Stimulated activated CD8-positive, alpha-beta memory T cell treated with anti-CD3 and anti-CD28 coated beads, Interleukin-4, amount 100 ng/mL, for 48 hours (primary cell): Measurements from ENCODE around the gene TRPM5.
A peak's percentile ranks its signal among the peaks of the same experiment; 100 is the strongest.

ENCODE experiments used
- DNase-seq: peaks from one replicate; pipeline ENCODE4 v3.0.0-alpha.2; 2020

The TRPM5 gene

GRCh38 chr11:2436013-2436520 lies 8.2 kb downstream of the TRPM5 start:
- no peak for DNase-seq

DNA sequence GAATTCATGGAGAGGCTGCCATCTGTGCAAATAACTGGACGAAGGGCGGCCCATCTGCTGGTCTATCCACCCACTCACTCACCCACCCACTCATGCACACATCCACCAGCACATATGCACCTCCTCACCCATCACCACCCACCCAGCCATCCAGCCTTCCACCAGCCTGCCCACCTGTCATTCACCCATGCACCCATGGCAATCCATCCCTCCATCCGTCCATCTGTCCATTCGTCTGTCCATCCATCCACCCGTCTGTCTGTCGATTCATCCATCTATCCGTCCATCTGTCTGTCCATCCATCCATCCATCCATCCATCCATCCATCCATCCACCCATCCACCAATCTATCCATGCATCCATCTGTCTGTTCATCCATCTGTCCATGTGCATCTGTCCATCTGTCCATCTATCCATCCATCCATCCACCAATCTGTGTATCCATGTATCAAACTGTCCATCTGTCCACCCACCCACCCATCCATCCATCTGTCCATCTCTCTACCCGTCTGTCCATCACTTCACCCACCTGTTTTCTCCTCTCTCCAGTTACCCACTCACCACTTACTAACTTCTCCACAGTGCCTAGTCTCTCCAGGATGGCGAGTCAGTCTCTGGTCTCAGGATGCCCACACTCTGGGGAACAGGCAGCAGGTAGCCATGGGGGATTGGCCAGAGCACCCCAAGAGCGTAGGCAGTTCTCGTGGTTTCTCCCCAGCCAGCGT lies 8.9 kb downstream of the TRPM5 start:
- no peak for DNase-seq

GRCh38 chr11:2434506-2435255 lies 9.6 kb downstream of the TRPM5 start:
- no peak for DNase-seq

DNA sequence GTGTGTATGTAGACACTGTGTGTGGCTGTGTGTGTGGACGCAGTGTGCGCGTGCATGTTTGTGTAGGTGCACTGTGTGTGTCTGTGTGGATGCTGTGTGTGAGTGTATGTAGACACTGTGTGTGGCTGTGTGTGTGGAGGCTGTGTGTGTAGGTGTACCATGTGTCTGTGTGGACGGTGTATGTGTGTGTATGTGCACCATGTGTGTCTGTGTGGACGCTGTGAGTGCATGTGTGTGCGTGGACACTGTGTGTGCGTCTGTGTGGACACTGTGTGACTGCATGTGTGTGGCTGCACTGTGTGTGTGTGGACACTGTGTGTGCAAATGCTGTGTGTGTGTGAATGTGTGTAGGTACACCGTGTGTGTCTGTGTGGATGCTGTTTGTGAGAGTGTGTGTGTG lies 10.3 kb downstream of the TRPM5 start:
- no peak for DNase-seq

- no peak for DNase-seq
Measured at GRCh38 chr11:2433106-2433925, 11.0 kb downstream of the TRPM5 start.

- no peak for DNase-seq
Measured at GRCh38 chr11:2432628-2433071, 11.7 kb downstream of the TRPM5 start.

GRCh38 chr11:2432171-2432621 lies 12.1 kb downstream of the TRPM5 start:
- no peak for DNase-seq

- no peak for DNase-seq
Measured at GRCh38 chr11:2431395-2431794, 12.9 kb downstream of the TRPM5 start.

GRCh38 chr11:2428322-2428795 lies 16.0 kb downstream of the TRPM5 start:
- peak; percentile 94 for DNase-seq

DNA sequence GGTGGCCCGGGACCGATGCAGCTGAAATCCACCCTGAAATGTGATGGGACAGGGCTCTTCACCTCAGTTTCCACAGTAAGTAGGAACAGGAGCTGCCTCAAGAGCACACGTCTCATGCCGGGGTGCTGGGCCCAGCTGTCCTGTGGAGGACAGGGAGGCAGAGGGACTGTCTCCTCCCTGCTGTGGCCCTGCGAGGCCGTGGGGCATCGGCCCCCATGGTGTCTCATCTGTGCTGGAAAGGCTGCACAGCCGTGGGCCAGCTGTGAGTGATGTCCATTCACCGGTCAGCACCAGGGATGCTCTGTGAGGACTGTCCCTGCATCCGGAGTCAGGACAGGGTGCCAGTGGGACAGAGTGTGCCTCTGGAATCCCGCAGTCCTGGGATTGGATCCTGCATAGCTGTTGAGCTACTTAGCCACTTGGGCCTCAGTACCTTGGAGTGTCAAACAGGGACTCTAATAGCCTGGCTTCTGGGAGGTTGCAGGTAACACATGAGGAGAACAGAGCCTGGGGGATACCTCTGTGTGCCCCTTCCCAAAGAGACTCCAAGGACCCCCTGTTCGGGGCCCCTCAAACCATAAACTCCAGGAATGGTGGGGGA lies 16.5 kb downstream of the TRPM5 start:
- no peak for DNase-seq

GRCh38 chr11:2426826-2427521 lies 17.3 kb downstream of the TRPM5 start:
- DNase-seq: no peak

DNA sequence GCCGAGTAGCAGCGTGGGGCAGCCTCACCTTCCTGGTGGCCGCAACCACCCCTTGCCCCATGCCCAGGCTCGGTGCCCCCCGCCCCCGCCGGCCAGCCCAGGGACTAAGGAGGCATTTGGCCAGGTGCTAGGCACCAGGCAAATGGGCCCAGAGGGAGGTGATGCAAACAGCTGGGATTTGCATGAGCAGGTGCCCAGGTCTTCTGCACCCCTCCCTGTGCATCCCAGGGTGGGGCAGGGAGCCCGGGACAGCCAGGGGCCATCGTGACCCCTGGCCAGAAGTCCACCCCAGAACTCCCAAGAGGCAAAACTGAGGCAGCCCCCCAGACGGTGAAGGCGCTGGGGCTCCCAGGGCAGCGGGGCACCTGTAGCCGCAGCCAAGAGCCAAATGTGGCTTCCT lies 18.1 kb downstream of the TRPM5 start:
- no peak for DNase-seq

DNA sequence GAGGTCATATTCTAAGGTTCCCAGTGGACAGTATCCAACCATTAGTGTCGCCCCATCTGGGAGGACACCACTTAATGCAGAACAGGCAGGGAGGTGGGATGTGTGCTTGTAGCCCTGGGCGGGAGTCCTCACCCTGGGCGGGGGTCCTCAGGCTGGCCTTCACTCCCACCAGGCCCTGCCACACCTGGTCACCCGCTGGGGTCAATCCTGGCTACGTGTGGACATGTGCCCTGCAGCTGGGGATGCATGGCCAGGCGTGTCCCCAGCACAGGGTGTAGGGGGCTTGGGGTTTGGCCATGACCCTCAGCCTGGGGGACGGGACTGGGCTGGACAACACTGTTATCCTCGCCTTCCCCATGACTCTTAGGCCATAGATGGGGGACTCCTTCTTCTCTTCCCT lies 18.8 kb downstream of the TRPM5 start:
- no peak for DNase-seq

- no peak for DNase-seq
Measured at GRCh38 chr11:2424811-2425495, 19.4 kb downstream of the TRPM5 start.

DNA sequence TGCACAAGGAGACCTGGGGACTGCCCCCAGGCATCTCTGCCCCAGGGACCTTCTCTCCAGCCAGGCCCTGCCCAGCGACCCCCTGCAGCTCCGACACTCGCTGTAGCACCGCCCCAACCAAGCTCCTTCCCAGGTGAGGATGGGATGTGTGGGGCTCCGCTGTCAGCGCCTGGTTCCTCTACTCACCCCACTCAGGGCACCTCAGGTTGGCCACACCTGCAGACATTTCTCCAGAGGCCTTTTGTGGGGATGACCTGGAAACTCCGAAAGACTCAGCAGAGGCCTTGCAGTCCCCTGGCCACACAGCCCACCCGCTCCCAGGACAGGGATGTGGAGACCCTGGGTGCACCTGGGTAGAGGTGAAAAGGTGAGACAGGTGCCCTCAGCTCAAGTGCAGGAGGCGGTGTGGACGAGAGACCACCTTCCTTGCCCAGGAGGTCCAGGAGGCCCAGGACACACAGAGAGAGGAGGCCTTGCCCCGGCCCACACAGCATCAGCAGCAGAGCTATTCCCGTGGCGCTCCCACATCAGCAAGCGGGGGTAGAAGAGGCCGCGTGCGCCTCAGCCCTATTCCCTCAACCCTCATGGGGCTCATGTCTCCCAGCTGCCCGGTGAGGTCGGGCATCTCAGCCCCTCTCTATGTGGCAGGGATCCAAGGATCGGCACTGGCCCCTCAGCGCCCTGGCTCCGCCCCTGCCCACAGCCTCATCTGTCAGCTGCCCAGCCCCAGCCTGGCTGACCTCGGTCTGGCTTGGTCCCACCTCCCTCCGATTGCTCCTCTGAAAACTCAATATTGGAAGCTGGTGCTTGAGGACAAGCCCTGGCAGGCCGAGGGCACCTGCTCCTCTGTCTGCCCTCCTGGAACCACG lies 20.9 kb downstream of the TRPM5 start:
- no peak for DNase-seq

GRCh38 chr11:2422461-2423156 lies 21.7 kb downstream of the TRPM5 start:
- no peak for DNase-seq

- no peak for DNase-seq
Measured at GRCh38 chr11:2421996-2422395, 22.3 kb downstream of the TRPM5 start.

DNA sequence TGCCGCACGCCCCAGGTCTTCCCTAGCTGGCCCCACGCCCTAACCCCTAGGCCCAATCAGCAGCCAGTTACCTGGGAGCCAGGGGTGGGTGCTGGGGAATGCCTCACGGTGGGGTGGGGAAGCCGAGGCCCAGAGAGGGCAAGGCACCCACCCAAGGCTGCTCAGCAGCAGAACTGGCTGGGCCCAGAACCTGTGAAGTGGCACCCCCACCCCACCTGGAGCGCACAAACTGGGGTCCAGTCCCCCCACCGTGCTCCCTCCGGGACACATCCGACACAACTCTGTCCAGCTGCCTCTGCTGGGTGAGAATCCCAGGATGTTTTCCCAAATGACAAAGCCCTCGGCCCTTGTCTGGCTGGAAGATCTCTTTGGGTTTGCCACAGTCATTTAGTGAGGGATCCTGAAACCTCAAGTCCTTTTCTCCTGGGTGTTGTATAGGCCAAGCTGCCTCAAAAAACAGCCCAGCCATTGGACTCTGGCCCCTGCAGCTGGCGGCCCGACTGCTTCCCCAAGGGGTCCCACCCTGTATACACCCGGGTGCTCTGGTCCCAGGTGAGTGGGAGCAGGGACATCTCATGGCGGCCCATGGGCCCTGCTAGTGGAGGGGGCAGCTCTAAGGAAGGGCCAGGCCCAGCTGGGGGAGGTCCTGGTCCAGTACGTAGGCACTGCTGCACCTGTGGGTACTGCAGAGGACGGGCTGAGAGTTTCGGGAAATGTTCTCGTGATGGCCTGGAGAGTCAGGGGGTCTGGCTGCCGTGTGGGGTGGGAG lies 22.9 kb downstream of the TRPM5 start:
- DNase-seq: no peak
